Ascending aorta (tissue), 2 donors: ENCODE measurements around the gene STXBP5. TPM values are rescaled to one million over a fixed set of nuclear protein-coding genes. Genes with fewer than 3 reads are reported as not detected.
A peak's percentile ranks its signal among the peaks of the same experiment; 100 is the strongest.

ENCODE experiments used
- DNase-seq, 2 donors: peaks; one replicate each; pipeline ENCODE4 v3.0.0-alpha.2; 2019; ENCODE audit warnings: low spot score in 2 of 2
- H3K27ac ChIP-seq, 2 donors: fragments of 200-600 bp; sonication (generic); one replicate each; pipeline ENCODE4 v1.5.1; 2016 to 2017; ENCODE audit warnings: mild to moderate bottlenecking in 1 of 2
- H3K27me3 ChIP-seq: fragments of 200-600 bp; sonication (generic); one replicate; pipeline ENCODE4 v1.5.1; 2017
- H3K36me3 ChIP-seq, 2 donors: fragments of 200-600 bp; sonication (generic); one replicate each; pipeline ENCODE4 v1.5.1; 2016
- H3K4me1 ChIP-seq, 2 donors: fragments of 200-600 bp; sonication (generic); one replicate each; pipeline ENCODE4 v1.5.1; 2016 to 2017; ENCODE audit warnings: mild to moderate bottlenecking in 1 of 2
- H3K4me3 ChIP-seq, 2 donors: fragments of 200-600 bp; sonication (generic); one replicate each; pipeline ENCODE4 v1.5.1; 2016 to 2017; ENCODE audit warnings: mild to moderate bottlenecking in 1 of 2
- H3K9me3 ChIP-seq, 2 donors: fragments of 200-600 bp; sonication (generic); one replicate each; pipeline ENCODE4 v1.5.1; 2016
- CTCF ChIP-seq, 3 experiments: fragments of 200-600 bp in 2 of 3; fragments of 450-650 bp in 1 of 3; sonication (generic) in 2 of 3; IDR thresholded peaks; one replicate each; pipeline ENCODE4 v1.5.1; 2016 to 2019; ENCODE audit warnings: antibody characterized with exemption in 3 of 3, mild to moderate bottlenecking in 1 of 3, moderate library complexity in 1 of 3
- intact Hi-C: fragments of 100-400 bp; cut with DNase I; formaldehyde crosslinking; loops from one replicate; pipeline ENCODE4 v1.15.1; 2023
- total RNA-seq: library from RNA; depleted of rRNA; stranded (reverse); fragments of >200 nt; gene quantifications from one replicate; pipeline ENCODE4 v1.1.0, GENCODE V29; 2016

Gene STXBP5
- total RNA-seq, 1 donor from 2014 or later: 13.6 TPM

GRCh38 chr6:147207837-147208754 lies 3.9 kb downstream of the STXBP5 start:
- H3K27me3 ChIP-seq: no peaks in the 10 kb centered on the region
- H3K9me3 ChIP-seq: no peaks in the 10 kb centered on the region
- H3K27ac ChIP-seq: peak overlapping the region; percentile 98 to 99
- peak overlapping the region in 1 of 2 donors; percentile 98 for H3K4me3 ChIP-seq
- no peak for DNase-seq
- intact Hi-C loops: loop anchor here (10.0 kb wide), 1 partner anchor 1393 kb away; the partner anchor contains the start of gene FBXO30
- H3K4me1 ChIP-seq: peaks cover 0 to 2% of the 10 kb centered on the region in 2 donors
- TF ChIP-seq CTCF (IDR thresholded peaks at IDR 0.05): no peak
- H3K36me3 ChIP-seq: no peaks in the 10 kb centered on the region

- no peak for DNase-seq
- Histone ChIP-seq H3K4me1 (peaks cover 0 to 2% of the 10 kb centered on the region in 2 donors), H3K4me3 (no peak overlapping the region), H3K9me3 (no peaks in the 10 kb centered on the region), H3K27me3 (no peaks in the 10 kb centered on the region), H3K27ac (peak overlapping the region in 1 of 2 donors; percentile 99), H3K36me3 (no peaks in the 10 kb centered on the region)
- intact Hi-C loops: loop anchor here (10.0 kb wide), 1 partner anchor 1395 kb away; the partner anchor contains the start of gene FBXO30
- TF ChIP-seq CTCF (IDR thresholded peaks at IDR 0.05): no peak
Observed at GRCh38 chr6:147209762-147210449, 5.7 kb downstream of the STXBP5 start.

GRCh38 chr6:147211349-147211748 lies 7.1 kb downstream of the STXBP5 start:
- no peak for DNase-seq
- Histone ChIP-seq H3K9me3 (no peaks in the 10 kb centered on the region), H3K27ac (no peak overlapping the region), H3K4me3 (no peak overlapping the region), H3K36me3 (no peaks in the 10 kb centered on the region), H3K27me3 (no peaks in the 10 kb centered on the region), H3K4me1 (peaks cover 0 to 2% of the 10 kb centered on the region in 2 donors)
- TF ChIP-seq CTCF (IDR thresholded peaks at IDR 0.05): no peak
- intact Hi-C loops: no loop called here

- no peak for TF ChIP-seq CTCF (IDR thresholded peaks at IDR 0.05)
- H3K27me3 ChIP-seq: no peaks in the 10 kb centered on the region
- no peaks in the 10 kb centered on the region for H3K9me3 ChIP-seq
- H3K4me1 ChIP-seq: peaks cover 0 to 2% of the 10 kb centered on the region in 2 donors
- H3K27ac ChIP-seq: no peak overlapping the region
- DNase-seq: no peak
- H3K4me3 ChIP-seq: no peak overlapping the region
- H3K36me3 ChIP-seq: no peaks in the 10 kb centered on the region
- intact Hi-C loops: no loop called here
Observed at GRCh38 chr6:147211831-147212230, 7.6 kb downstream of the STXBP5 start.

GRCh38 chr6:147212622-147213021 lies 8.4 kb downstream of the STXBP5 start:
- H3K9me3 ChIP-seq: no peaks in the 10 kb centered on the region
- peaks cover 0 to 2% of the 10 kb centered on the region in 2 donors for H3K4me1 ChIP-seq
- H3K4me3 ChIP-seq: no peak overlapping the region
- DNase-seq: no peak
- no peak for TF ChIP-seq CTCF (IDR thresholded peaks at IDR 0.05)
- no peaks in the 10 kb centered on the region for H3K27me3 ChIP-seq
- intact Hi-C loops: no loop called here
- no peaks in the 10 kb centered on the region for H3K36me3 ChIP-seq
- H3K27ac ChIP-seq: no peak overlapping the region
